HG03460 (cell line): Measurements from ENCODE around the gene ZNG1E.
"Not testable (repeated sequence)": the region's sequence is repeated elsewhere in the genome, so short reads cannot be mapped to it uniquely, and the experiment has no call there.

Experiments used
- ATAC-seq: cut with Tn5 transposase; IDR thresholded peaks from one replicate; pipeline ENCODE4 v1.9.1; 2021; ENCODE audit not compliant: unreplicated experiment

The ZNG1E gene

GRCh38 chr9:65675589-65676021 lies at the start of gene ZNG1E:
TSS of gene ZNG1E (plus strand) at chr9:65675928. CDS start at chr9:65675977, 49 bp downstream.
- ATAC-seq = not testable (repeated sequence)

GRCh38 chr9:65673579-65673978 lies 2.1 kb upstream of the ZNG1E start:
- ATAC-seq = not testable (repeated sequence)

- ATAC-seq = not testable (repeated sequence)
Observed at GRCh38 chr9:65675018-65675417, 710 bp upstream of the ZNG1E start.

GRCh38 chr9:65676389-65676788 lies 661 bp downstream of the ZNG1E start:
- ATAC-seq = not testable (repeated sequence)

GRCh38 chr9:65678533-65678932 lies 2.8 kb downstream of the ZNG1E start:
- not testable (repeated sequence) for ATAC-seq

GRCh38 chr9:65703550-65703949 lies 27.8 kb downstream of the ZNG1E start:
- not testable (repeated sequence) for ATAC-seq

GRCh38 chr9:65714445-65714844 lies 38.7 kb downstream of the ZNG1E start:
- ATAC-seq = not testable (repeated sequence)

GRCh38 chr9:65737096-65737564 lies 61.4 kb downstream of the ZNG1E start, which contains the start of gene FOXD4L4:
TSS of gene FOXD4L4 (plus strand) at chr9:65737146. CDS start at chr9:65737146, 0 bp downstream.
- ATAC-seq = not testable (repeated sequence)

- ATAC-seq = not testable (repeated sequence)
Observed at GRCh38 chr9:65738133-65738532, 62.4 kb downstream of the ZNG1E start.
